Suppressor macrophage treated with lipopolysaccharide for 4 hours (primary cell): Measurements from ENCODE around the gene DSP.

ENCODE experiments used
- DNase-seq: peaks from one replicate; pipeline ENCODE4 v3.0.0-alpha.2; 2020

Gene DSP

GRCh38 chr6:7537565-7538174 is 3.8 kb upstream of the DSP start:
- no peak for DNase-seq

- DNase-seq = no peak
Measured at GRCh38 chr6:7538484-7538883, 3.0 kb upstream of the DSP start.

- no peak for DNase-seq
Measured at GRCh38 chr6:7540595-7540994, 876 bp upstream of the DSP start.

- peak; percentile 38 for DNase-seq
Measured at GRCh38 chr6:7542065-7542873, 798 bp downstream of the DSP start.

- DNase-seq = peak; percentile 42
Measured at GRCh38 chr6:7542874-7543624, 1.6 kb downstream of the DSP start.

- no peak for DNase-seq
Measured at GRCh38 chr6:7543789-7544424, 2.4 kb downstream of the DSP start.

GRCh38 chr6:7544597-7544996 is 3.1 kb downstream of the DSP start:
- no peak for DNase-seq

- DNase-seq = no peak
Measured at GRCh38 chr6:7545316-7546019, 4.0 kb downstream of the DSP start.

GRCh38 chr6:7546020-7546369 is 4.5 kb downstream of the DSP start:
- DNase-seq = no peak

- no peak for DNase-seq
Measured at GRCh38 chr6:7546383-7546782, 4.9 kb downstream of the DSP start.

- no peak for DNase-seq
Measured at GRCh38 chr6:7546896-7547295, 5.4 kb downstream of the DSP start.

GRCh38 chr6:7547315-7547714 is 5.8 kb downstream of the DSP start:
- DNase-seq = no peak

GRCh38 chr6:7550433-7550801 is 8.9 kb downstream of the DSP start:
- DNase-seq = no peak

GRCh38 chr6:7554533-7555275 is 13.2 kb downstream of the DSP start:
- DNase-seq = no peak

GRCh38 chr6:7555671-7556070 is 14.2 kb downstream of the DSP start:
- DNase-seq = no peak

- no peak for DNase-seq
Measured at GRCh38 chr6:7556394-7557106, 15.1 kb downstream of the DSP start.

- DNase-seq = no peak
Measured at GRCh38 chr6:7557652-7558051, 16.2 kb downstream of the DSP start.

GRCh38 chr6:7558781-7559180 is 17.3 kb downstream of the DSP start:
- DNase-seq = no peak

- DNase-seq = no peak
Measured at GRCh38 chr6:7559196-7559595, 17.7 kb downstream of the DSP start.

GRCh38 chr6:7559651-7560385 is 18.3 kb downstream of the DSP start:
- DNase-seq = peak; percentile 29
